Measurements from ENCODE around the gene ABCG8. TPM values are rescaled to one million over a fixed set of nuclear protein-coding genes. Genes with fewer than 3 reads are reported as not detected.

ABCG8 gene
- total and polyA plus RNA-seq, 2 donors, result under 0.01 to 0.05 TPM

DNA sequence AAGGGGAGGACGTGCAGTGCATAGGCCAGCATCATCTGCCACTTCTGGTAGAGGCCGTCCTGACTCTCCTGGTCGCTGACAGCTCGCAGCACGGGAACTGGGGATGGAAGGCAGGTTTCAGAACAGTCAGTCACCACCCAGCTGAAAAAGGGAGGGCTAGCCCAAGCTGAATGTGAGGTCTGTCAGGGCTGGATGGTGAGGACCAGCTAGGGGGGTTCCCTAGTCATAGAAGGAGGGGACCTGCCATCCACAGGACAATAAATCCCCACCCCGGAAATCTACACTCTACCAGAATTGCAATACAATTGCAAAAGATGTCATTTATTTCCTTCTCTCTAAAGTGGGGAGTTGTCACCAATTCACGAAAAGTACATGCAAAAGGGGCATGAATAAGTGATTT is 15.9 kb upstream of the ABCG8 start:
- 91% methylated on average over 7 of the region's 7 CpGs for WGBS
- H3K36me3 ChIP-seq (ENCODE audit: control insufficient read depth in 2 of 2, insufficient read depth in 2 of 2, low read length in 1 of 2), result no peaks in the 10 kb centered on the region
- no peak overlapping the region for H3K4me3 ChIP-seq (ENCODE audit: low read length in 2 of 2)
- H3K27ac ChIP-seq (ENCODE audit: low read depth in 1 of 2, low read length in 1 of 2), result no peak overlapping the region
- peaks cover 0 to 7% of the 10 kb centered on the region in 2 donors for H3K27me3 ChIP-seq (ENCODE audit: control insufficient read depth in 2 of 2, insufficient read depth in 1 of 2, low read length in 1 of 2)
- no peaks in the 10 kb centered on the region for H3K9me3 ChIP-seq (ENCODE audit: control insufficient read depth in 2 of 2, insufficient read depth in 1 of 2, low read length in 1 of 2)
- DNase-seq (ENCODE audit: low read depth in 6 of 9, low spot score in 9 of 9), result no peak
- no peaks in the 10 kb centered on the region for H3K4me1 ChIP-seq (ENCODE audit: control insufficient read depth in 2 of 2, insufficient read depth in 2 of 2, low read length in 2 of 2)

DNA sequence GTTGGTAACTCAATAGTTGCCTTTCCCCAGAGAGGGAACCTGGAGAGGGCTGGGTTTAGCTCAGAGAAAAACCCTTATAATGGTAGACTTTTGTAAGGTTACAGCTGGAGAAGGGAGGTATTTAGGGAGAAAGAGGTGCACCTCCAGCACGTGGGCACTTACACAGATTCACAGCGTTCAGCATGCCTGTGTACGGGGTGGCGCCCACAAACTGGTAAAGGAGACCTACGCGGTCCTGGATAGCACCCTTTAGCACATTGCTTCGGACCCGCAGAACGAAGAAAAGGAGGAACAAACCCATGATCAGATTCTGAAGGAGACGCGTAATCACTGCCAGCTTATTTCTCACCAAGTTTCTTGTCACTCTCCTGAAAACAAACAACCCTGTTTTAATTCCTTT is 15.0 kb upstream of the ABCG8 start:
- Histone ChIP-seq H3K27ac (ENCODE audit: low read depth in 1 of 2, low read length in 1 of 2) (no peak overlapping the region), H3K27me3 (ENCODE audit: control insufficient read depth in 2 of 2, insufficient read depth in 1 of 2, low read length in 1 of 2) (peaks cover 0 to 8% of the 10 kb centered on the region in 2 donors), H3K4me1 (ENCODE audit: control insufficient read depth in 2 of 2, insufficient read depth in 2 of 2, low read length in 2 of 2) (no peaks in the 10 kb centered on the region), H3K4me3 (ENCODE audit: low read length in 2 of 2) (no peak overlapping the region), H3K36me3 (ENCODE audit: control insufficient read depth in 2 of 2, insufficient read depth in 2 of 2, low read length in 1 of 2) (no peaks in the 10 kb centered on the region), H3K9me3 (ENCODE audit: control insufficient read depth in 2 of 2, insufficient read depth in 1 of 2, low read length in 1 of 2) (no peaks in the 10 kb centered on the region)
- no peak for DNase-seq (ENCODE audit: low read depth in 6 of 9, low spot score in 9 of 9)
- WGBS, result 93% methylated on average over 11 of the region's 11 CpGs

DNA sequence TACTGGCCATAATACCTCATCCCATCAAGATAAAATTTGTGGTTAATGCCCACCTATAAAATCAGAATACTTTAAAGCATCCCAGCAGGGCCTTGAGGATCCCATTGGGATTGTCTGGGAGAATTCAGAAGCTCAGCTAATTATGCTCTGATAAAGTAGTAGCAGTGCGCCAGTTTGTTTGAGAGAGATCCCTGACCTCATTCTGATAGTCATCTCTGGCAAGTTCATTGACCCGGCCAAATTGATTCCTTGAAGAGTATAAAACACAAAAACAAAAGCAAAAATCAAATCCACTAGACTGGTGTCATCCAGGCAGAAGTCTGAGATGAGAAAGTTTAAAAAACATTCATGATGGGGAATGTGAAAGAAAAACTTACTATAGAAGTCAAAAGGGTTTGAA is 14.3 kb upstream of the ABCG8 start:
- Histone ChIP-seq H3K27me3 (ENCODE audit: control insufficient read depth in 2 of 2, insufficient read depth in 1 of 2, low read length in 1 of 2) (peaks cover 0 to 8% of the 10 kb centered on the region in 2 donors), H3K9me3 (ENCODE audit: control insufficient read depth in 2 of 2, insufficient read depth in 1 of 2, low read length in 1 of 2) (no peaks in the 10 kb centered on the region), H3K4me3 (ENCODE audit: low read length in 2 of 2) (no peak overlapping the region), H3K4me1 (ENCODE audit: control insufficient read depth in 2 of 2, insufficient read depth in 2 of 2, low read length in 2 of 2) (no peaks in the 10 kb centered on the region), H3K27ac (ENCODE audit: low read depth in 1 of 2, low read length in 1 of 2) (no peak overlapping the region), H3K36me3 (ENCODE audit: control insufficient read depth in 2 of 2, insufficient read depth in 2 of 2, low read length in 1 of 2) (no peaks in the 10 kb centered on the region)
- WGBS, result 96% methylated on average over 2 of the region's 2 CpGs
- no peak for DNase-seq (ENCODE audit: low read depth in 6 of 9, low spot score in 9 of 9)

DNA sequence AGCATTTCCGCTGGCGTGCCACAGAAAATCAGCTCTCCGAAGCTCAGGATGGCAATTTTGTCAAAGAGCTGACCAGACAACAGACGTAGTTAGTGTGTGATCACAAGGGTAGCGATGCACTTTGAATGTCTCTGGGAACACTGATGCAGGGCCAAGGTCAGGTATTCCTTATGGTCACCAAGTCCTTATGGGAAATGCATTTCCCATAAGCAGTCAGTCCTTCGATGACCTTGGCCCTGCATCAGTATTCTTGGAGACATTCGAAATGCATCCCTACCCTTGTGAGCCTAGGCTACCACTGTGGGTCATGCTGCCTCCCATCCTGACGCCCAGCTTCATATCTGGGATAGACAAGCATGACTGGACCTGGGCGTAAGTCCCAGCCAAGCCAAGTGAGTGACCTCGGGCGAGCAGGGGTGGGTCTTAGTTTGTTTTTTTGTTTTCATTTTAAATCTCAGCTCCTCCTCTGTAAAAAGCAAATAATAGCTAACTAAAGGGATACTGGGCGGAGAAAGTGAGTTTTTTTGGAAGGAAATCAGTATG is 13.7 kb upstream of the ABCG8 start:
- Histone ChIP-seq H3K4me1 (ENCODE audit: control insufficient read depth in 2 of 2, insufficient read depth in 2 of 2, low read length in 2 of 2) (no peaks in the 10 kb centered on the region), H3K36me3 (ENCODE audit: control insufficient read depth in 2 of 2, insufficient read depth in 2 of 2, low read length in 1 of 2) (no peaks in the 10 kb centered on the region), H3K4me3 (ENCODE audit: low read length in 2 of 2) (no peak overlapping the region), H3K27me3 (ENCODE audit: control insufficient read depth in 2 of 2, insufficient read depth in 1 of 2, low read length in 1 of 2) (peaks cover 0 to 12% of the 10 kb centered on the region in 2 donors), H3K27ac (ENCODE audit: low read depth in 1 of 2, low read length in 1 of 2) (no peak overlapping the region), H3K9me3 (ENCODE audit: control insufficient read depth in 2 of 2, insufficient read depth in 1 of 2, low read length in 1 of 2) (no peaks in the 10 kb centered on the region)
- no peak for DNase-seq (ENCODE audit: low read depth in 6 of 9, low spot score in 9 of 9)
- WGBS, result 92% methylated on average over 12 of the region's 12 CpGs

DNA sequence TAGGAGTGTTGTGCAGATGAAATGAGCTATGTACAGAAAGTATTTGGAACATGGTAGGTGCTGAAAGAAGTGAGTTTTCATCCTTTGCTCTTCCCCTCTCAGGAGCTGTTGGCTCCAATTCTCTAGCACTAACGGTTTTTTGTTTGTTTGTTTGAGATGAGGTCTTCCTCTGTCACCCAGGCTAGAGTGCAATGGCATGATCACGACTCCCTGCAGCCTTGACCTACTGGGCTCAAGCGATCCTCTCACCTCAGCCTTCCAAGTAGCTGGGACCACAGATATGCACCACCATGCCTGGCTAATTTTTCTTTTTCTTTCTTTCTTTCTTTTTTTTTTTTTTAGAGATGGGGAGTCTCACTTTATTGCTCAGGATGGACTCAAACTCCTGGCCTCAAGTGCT is 12.9 kb upstream of the ABCG8 start:
- Histone ChIP-seq H3K36me3 (ENCODE audit: control insufficient read depth in 2 of 2, insufficient read depth in 2 of 2, low read length in 1 of 2) (no peaks in the 10 kb centered on the region), H3K4me3 (ENCODE audit: low read length in 2 of 2) (no peak overlapping the region), H3K27ac (ENCODE audit: low read depth in 1 of 2, low read length in 1 of 2) (no peak overlapping the region), H3K9me3 (ENCODE audit: control insufficient read depth in 2 of 2, insufficient read depth in 1 of 2, low read length in 1 of 2) (no peaks in the 10 kb centered on the region), H3K27me3 (ENCODE audit: control insufficient read depth in 2 of 2, insufficient read depth in 1 of 2, low read length in 1 of 2) (peaks cover 5 to 20% of the 10 kb centered on the region in 2 donors), H3K4me1 (ENCODE audit: control insufficient read depth in 2 of 2, insufficient read depth in 2 of 2, low read length in 2 of 2) (no peaks in the 10 kb centered on the region)
- no peak for DNase-seq (ENCODE audit: low read depth in 6 of 9, low spot score in 9 of 9)
- WGBS, result 94% methylated on average over 3 of the region's 3 CpGs

DNA sequence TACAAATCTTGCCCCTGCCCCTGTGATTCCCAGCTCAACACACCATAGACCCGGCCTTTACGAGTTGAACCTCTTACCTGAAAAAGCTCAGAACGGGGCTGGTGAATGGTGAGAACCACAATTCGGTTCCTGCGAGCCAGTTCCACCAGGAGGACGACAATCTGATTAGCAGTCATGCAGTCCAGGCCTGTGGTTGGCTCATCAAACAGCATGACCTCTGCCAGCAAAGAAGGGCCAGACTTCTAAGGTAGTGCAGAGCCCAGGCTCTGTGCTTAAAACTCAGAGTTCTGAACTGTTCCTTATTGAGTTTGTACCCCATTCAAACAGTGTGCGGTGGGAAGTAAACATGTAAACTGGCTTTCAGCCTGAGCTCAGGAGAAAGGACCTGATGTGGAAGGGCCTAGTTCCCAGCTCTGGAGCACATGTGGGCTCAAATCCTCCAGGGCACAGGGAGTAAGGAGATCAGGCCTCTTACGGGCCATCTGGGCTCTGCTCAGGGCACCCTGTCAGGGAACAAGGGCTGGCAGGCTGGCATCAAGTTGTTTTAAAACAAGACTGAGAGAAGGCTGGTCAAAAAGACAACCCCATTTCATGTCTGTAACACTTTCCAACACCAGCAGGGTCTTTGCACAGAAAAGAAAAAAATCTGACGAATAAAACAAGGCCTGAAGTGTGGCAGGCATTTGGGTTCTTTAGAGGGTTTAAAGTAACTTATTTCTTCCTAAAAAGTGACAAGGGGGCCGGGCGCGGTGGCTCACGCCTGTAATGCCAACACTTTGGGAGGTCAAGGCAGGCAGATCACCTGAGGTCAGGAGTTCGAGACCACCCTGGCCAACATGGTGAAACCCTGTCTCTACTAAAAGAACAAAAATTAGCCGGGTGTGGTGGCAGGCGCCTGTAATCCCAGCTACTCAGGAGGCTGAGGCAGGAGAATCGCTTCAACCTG is 12.2 kb upstream of the ABCG8 start:
- WGBS, result 97% methylated on average over 17 of the region's 17 CpGs
- Histone ChIP-seq H3K4me3 (ENCODE audit: low read length in 2 of 2) (no peak overlapping the region), H3K9me3 (ENCODE audit: control insufficient read depth in 2 of 2, insufficient read depth in 1 of 2, low read length in 1 of 2) (no peaks in the 10 kb centered on the region), H3K4me1 (ENCODE audit: control insufficient read depth in 2 of 2, insufficient read depth in 2 of 2, low read length in 2 of 2) (no peaks in the 10 kb centered on the region), H3K27ac (ENCODE audit: low read depth in 1 of 2, low read length in 1 of 2) (no peak overlapping the region), H3K36me3 (ENCODE audit: control insufficient read depth in 2 of 2, insufficient read depth in 2 of 2, low read length in 1 of 2) (no peaks in the 10 kb centered on the region), H3K27me3 (ENCODE audit: control insufficient read depth in 2 of 2, insufficient read depth in 1 of 2, low read length in 1 of 2) (peaks cover 11 to 25% of the 10 kb centered on the region in 2 donors)
- DNase-seq (ENCODE audit: low read depth in 6 of 9, low spot score in 9 of 9), result no peak

DNA sequence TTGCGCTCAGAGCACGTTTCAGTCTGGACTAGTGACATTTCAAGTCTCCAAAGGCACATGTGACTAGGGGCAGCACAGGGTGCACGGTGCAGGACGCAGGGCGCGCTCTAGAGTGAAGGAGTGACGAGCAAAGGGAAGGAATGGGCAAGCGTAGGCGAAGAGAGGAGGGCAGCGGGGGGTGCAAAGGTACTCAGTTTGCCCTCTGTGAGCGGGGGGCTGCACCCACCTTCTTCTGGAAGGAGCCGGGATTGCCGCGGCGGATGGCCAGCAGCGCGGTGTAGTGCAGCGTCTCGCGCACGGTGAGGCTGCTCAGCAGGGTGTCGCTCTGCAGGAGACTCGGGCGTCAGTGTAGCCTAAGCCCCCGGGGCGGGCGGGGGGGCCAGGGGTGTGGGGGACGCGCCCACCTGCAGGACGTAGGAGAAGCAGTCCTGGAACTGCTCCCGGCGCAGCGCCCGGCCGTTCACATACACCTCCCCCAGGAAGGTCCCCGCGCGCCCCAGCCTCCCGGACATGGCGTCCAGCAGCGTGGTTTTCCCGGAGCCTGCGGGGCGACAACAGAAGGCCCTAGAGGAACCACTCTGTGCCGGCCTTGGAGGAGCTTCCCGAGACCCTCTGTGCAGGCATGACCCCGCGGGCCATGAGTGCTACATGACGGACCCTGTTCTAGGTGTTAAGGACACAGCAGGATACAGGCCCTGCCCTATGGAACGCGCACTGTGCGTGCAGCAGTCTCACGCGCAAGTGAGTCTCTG is 7.1 kb upstream of the ABCG8 start:
- H3K4me1 ChIP-seq (ENCODE audit: control insufficient read depth in 2 of 2, insufficient read depth in 2 of 2, low read length in 2 of 2), result no peaks in the 10 kb centered on the region
- no peaks in the 10 kb centered on the region for H3K36me3 ChIP-seq (ENCODE audit: control insufficient read depth in 2 of 2, insufficient read depth in 2 of 2, low read length in 1 of 2)
- H3K4me3 ChIP-seq (ENCODE audit: low read length in 2 of 2), result no peak overlapping the region
- DNase-seq (ENCODE audit: low read depth in 6 of 9, low spot score in 9 of 9), result no peak
- peaks cover 17 to 31% of the 10 kb centered on the region in 2 donors for H3K27me3 ChIP-seq (ENCODE audit: control insufficient read depth in 2 of 2, insufficient read depth in 1 of 2, low read length in 1 of 2)
- H3K27ac ChIP-seq (ENCODE audit: low read depth in 1 of 2, low read length in 1 of 2), result no peak overlapping the region
- 11% methylated on average over 54 of the region's 54 CpGs for WGBS
- no peaks in the 10 kb centered on the region for H3K9me3 ChIP-seq (ENCODE audit: control insufficient read depth in 2 of 2, insufficient read depth in 1 of 2, low read length in 1 of 2)

DNA sequence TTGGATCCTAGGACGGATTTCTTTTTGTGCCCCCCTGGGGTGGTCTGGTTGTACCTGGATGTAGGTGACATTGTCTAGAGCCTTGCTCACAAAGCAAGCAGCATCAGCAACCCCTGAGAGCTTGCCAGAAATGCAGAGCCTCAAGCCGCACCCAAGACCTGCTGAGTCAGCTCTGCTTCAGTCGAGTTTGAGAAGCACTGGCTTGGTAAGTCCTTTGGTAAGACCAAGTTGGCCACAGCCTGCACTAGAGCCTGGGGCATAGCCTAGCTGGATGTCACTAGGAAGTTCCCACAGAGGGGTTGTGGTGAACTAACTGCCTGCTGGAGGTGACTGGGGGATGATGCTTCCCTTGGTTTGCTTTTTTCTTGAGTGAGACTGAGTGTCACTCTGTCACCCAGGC is 6.3 kb upstream of the ABCG8 start:
- no peaks in the 10 kb centered on the region for H3K36me3 ChIP-seq (ENCODE audit: control insufficient read depth in 2 of 2, insufficient read depth in 2 of 2, low read length in 1 of 2)
- H3K4me3 ChIP-seq (ENCODE audit: low read length in 2 of 2), result no peak overlapping the region
- H3K27me3 ChIP-seq (ENCODE audit: control insufficient read depth in 2 of 2, insufficient read depth in 1 of 2, low read length in 1 of 2), result peaks cover 17 to 31% of the 10 kb centered on the region in 2 donors
- no peaks in the 10 kb centered on the region for H3K4me1 ChIP-seq (ENCODE audit: control insufficient read depth in 2 of 2, insufficient read depth in 2 of 2, low read length in 2 of 2)
- WGBS, result 67% methylated on average over 3 of the region's 3 CpGs
- H3K9me3 ChIP-seq (ENCODE audit: control insufficient read depth in 2 of 2, insufficient read depth in 1 of 2, low read length in 1 of 2), result no peaks in the 10 kb centered on the region
- H3K27ac ChIP-seq (ENCODE audit: low read depth in 1 of 2, low read length in 1 of 2), result no peak overlapping the region
- no peak for DNase-seq (ENCODE audit: low read depth in 6 of 9, low spot score in 9 of 9)

DNA sequence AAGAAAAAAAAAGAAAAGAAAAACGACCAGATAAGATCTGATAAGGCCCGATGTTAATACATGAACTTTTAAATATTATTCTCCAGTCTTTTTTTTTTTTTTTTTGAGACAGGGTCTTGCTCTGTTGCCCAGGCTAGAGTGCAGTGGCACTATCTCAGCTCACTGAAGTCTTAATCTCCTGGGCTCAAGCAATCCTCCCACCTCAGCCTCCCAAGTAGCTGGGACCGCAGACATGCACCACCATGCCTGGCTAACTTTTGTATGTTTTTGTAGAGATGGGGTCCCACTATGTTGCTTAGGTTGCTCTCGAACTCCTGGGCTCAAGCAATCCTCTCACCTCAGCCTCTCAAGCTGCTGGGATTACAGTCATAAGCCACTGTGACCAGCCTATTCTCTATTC is 1.7 kb upstream of the ABCG8 start:
- no peaks in the 10 kb centered on the region for H3K9me3 ChIP-seq (ENCODE audit: control insufficient read depth in 2 of 2, insufficient read depth in 1 of 2, low read length in 1 of 2)
- no peaks in the 10 kb centered on the region for H3K4me1 ChIP-seq (ENCODE audit: control insufficient read depth in 2 of 2, insufficient read depth in 2 of 2, low read length in 2 of 2)
- DNase-seq (ENCODE audit: low read depth in 6 of 9, low spot score in 9 of 9), result no peak
- 89% methylated on average over 4 of the region's 4 CpGs for WGBS
- no peak overlapping the region for H3K4me3 ChIP-seq (ENCODE audit: low read length in 2 of 2)
- no peak overlapping the region for H3K27ac ChIP-seq (ENCODE audit: low read depth in 1 of 2, low read length in 1 of 2)
- H3K27me3 ChIP-seq (ENCODE audit: control insufficient read depth in 2 of 2, insufficient read depth in 1 of 2, low read length in 1 of 2), result peaks cover 5 to 6% of the 10 kb centered on the region in 2 donors
- H3K36me3 ChIP-seq (ENCODE audit: control insufficient read depth in 2 of 2, insufficient read depth in 2 of 2, low read length in 1 of 2), result no peaks in the 10 kb centered on the region
